ENCODE measurements around the gene FAM83G.
"Not testable (repeated sequence)": the region's sequence is repeated elsewhere in the genome, so short reads cannot be mapped to it uniquely, and the experiment has no call there.

The FAM83G gene

DNA sequence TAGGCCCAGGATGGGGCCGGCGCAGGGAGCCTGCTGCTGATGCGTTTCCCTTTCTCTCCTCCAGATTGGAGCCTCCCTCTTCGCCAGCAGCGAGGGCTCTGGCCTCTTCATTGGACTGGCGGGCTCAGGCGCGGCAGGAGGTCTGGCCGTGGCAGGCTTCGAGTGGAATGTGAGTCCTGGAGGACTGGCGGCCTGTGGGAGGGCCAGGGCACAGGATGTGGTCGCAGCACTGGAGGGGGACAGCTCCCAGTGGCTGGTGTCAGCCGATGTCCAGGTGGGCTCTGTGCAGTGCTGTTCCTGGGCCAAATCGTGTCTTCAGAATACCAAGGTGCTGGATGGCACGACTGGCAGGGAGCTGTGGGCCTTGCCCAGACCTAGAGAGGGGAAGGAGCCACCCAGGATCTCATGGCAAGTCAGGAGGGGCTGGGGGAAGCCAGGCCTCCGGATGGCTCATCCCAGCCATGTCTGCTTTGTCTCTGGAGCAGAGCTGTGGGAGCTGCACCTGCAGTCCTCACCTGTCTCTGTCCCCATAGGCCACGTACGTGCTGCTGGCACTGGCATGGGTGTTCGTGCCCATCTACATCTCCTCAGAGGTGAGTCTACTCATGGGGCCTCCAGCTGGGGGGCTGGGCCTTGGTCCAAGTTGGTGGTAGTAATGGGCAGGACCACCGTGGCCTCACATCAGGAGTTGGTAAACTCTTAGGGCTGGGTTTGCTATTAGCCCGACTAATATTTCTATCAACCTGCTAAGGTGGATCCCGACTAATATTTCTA lies 45.3 kb downstream of the FAM83G start:
- Histone ChIP-seq H3K4me3 (ENCODE audit: low read length) (no peak overlapping the region), H3K4me1 (ENCODE audit: control insufficient read depth, insufficient read depth, low read length) (no peaks in the 10 kb centered on the region), H3K9ac (ENCODE audit: low read length) (no peak overlapping the region), H3K9me3 (ENCODE audit: control insufficient read depth, low read length) (no peaks in the 10 kb centered on the region), H3K36me3 (ENCODE audit: control insufficient read depth, insufficient read depth, low read length) (no peaks in the 10 kb centered on the region), H3K27me3 (ENCODE audit: control insufficient read depth, insufficient read depth, low read length) (no peaks in the 10 kb centered on the region)

DNA sequence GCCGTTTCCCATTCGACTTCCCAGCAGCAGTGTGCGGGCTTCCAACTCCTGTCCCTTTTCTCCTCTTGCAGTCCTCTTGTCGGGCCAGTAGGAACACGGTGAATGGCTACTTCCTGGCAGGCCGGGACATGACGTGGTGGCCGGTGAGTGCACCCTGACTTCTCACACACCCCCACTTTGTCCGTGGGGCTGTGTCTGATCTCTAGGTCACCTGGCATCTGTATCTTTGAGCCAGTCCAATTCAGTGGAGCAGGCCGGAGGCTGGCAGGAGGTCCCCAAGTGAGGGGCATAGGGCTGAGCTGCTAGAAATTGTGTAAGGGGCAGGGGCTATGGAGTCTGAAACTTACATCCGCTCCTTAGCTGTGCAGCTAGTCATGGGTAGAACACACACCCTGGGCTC lies 46.0 kb downstream of the FAM83G start:
- Histone ChIP-seq H3K9me3 (ENCODE audit: control insufficient read depth, low read length) (no peaks in the 10 kb centered on the region), H3K4me3 (ENCODE audit: low read length) (no peak overlapping the region), H3K9ac (ENCODE audit: low read length) (no peak overlapping the region), H3K27me3 (ENCODE audit: control insufficient read depth, insufficient read depth, low read length) (no peaks in the 10 kb centered on the region), H3K4me1 (ENCODE audit: control insufficient read depth, insufficient read depth, low read length) (no peaks in the 10 kb centered on the region), H3K36me3 (ENCODE audit: control insufficient read depth, insufficient read depth, low read length) (no peaks in the 10 kb centered on the region)

GRCh38 chr17:18957831-18958230 lies 46.7 kb downstream of the FAM83G start:
- no peaks in the 10 kb centered on the region for H3K9me3 ChIP-seq (ENCODE audit: control insufficient read depth, low read length)
- no peak overlapping the region for H3K4me3 ChIP-seq (ENCODE audit: low read length)
- H3K9ac ChIP-seq (ENCODE audit: low read length) = no peak overlapping the region
- H3K27me3 ChIP-seq (ENCODE audit: control insufficient read depth, insufficient read depth, low read length) = no peaks in the 10 kb centered on the region
- no peaks in the 10 kb centered on the region for H3K4me1 ChIP-seq (ENCODE audit: control insufficient read depth, insufficient read depth, low read length)
- H3K36me3 ChIP-seq (ENCODE audit: control insufficient read depth, insufficient read depth, low read length) = no peaks in the 10 kb centered on the region

GRCh38 chr17:18956581-18956980 lies 48.0 kb downstream of the FAM83G start:
- Histone ChIP-seq H3K36me3 (ENCODE audit: control insufficient read depth, insufficient read depth, low read length) (no peaks in the 10 kb centered on the region), H3K27me3 (ENCODE audit: control insufficient read depth, insufficient read depth, low read length) (no peaks in the 10 kb centered on the region), H3K9me3 (ENCODE audit: control insufficient read depth, low read length) (no peaks in the 10 kb centered on the region), H3K4me3 (ENCODE audit: low read length) (no peak overlapping the region), H3K9ac (ENCODE audit: low read length) (no peak overlapping the region), H3K4me1 (ENCODE audit: control insufficient read depth, insufficient read depth, low read length) (no peaks in the 10 kb centered on the region)

DNA sequence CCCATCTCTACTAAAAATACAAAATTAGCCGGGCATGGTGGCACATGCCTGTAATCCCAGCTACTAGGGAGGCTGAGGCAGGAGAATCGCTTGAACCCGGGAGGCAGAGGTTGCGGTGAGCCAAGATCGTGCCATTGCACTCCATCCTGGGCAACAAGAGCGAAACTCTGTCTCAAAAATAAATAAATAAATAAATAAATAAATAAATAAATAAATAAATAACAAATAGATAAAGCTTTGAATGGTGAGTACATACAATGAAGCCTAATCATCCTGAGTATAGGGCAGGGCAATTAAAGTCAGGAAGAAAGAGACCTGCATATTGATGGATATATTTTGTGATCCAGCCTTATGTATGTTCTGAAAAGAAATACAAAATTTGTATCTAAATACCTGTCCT lies 48.5 kb downstream of the FAM83G start:
- H3K36me3 ChIP-seq (ENCODE audit: control insufficient read depth, insufficient read depth, low read length); H3K4me3 ChIP-seq (ENCODE audit: low read length); H3K9me3 ChIP-seq (ENCODE audit: control insufficient read depth, low read length); H3K9ac ChIP-seq (ENCODE audit: low read length); H3K27me3 ChIP-seq (ENCODE audit: control insufficient read depth, insufficient read depth, low read length); H3K4me1 ChIP-seq (ENCODE audit: control insufficient read depth, insufficient read depth, low read length): not testable (repeated sequence)

DNA sequence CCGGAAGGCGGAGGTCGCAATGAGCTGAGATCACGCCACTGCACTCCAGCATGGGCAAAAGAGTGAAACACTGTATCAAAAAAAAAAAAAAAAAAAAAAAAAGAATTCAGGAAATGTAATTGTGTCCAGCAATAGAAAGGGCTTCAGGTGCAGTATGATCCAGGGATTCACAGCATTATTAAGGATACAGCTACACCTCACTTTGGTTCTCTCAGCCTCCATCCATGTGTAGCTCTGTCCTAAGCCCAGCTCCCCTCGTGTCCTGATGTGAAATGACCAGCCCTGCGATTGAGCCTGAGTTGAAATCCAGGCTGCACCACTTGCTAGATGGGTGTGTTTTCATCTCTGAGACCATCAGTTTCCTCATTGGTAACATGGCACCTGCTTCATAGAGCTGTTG lies 49.6 kb downstream of the FAM83G start:
- Histone ChIP-seq H3K9me3 (ENCODE audit: control insufficient read depth, low read length) (no peaks in the 10 kb centered on the region), H3K4me1 (ENCODE audit: control insufficient read depth, insufficient read depth, low read length) (no peaks in the 10 kb centered on the region), H3K4me3 (ENCODE audit: low read length) (no peak overlapping the region), H3K9ac (ENCODE audit: low read length) (no peak overlapping the region), H3K36me3 (ENCODE audit: control insufficient read depth, insufficient read depth, low read length) (no peaks in the 10 kb centered on the region), H3K27me3 (ENCODE audit: control insufficient read depth, insufficient read depth, low read length) (peaks cover under 1% of the 10 kb centered on the region)

GRCh38 chr17:18954321-18954720 lies 50.2 kb downstream of the FAM83G start:
- no peaks in the 10 kb centered on the region for H3K36me3 ChIP-seq (ENCODE audit: control insufficient read depth, insufficient read depth, low read length)
- H3K4me3 ChIP-seq (ENCODE audit: low read length) = no peak overlapping the region
- H3K4me1 ChIP-seq (ENCODE audit: control insufficient read depth, insufficient read depth, low read length) = no peaks in the 10 kb centered on the region
- H3K27me3 ChIP-seq (ENCODE audit: control insufficient read depth, insufficient read depth, low read length) = peaks cover 5% of the 10 kb centered on the region
- no peak overlapping the region for H3K9ac ChIP-seq (ENCODE audit: low read length)
- H3K9me3 ChIP-seq (ENCODE audit: control insufficient read depth, low read length) = no peaks in the 10 kb centered on the region

DNA sequence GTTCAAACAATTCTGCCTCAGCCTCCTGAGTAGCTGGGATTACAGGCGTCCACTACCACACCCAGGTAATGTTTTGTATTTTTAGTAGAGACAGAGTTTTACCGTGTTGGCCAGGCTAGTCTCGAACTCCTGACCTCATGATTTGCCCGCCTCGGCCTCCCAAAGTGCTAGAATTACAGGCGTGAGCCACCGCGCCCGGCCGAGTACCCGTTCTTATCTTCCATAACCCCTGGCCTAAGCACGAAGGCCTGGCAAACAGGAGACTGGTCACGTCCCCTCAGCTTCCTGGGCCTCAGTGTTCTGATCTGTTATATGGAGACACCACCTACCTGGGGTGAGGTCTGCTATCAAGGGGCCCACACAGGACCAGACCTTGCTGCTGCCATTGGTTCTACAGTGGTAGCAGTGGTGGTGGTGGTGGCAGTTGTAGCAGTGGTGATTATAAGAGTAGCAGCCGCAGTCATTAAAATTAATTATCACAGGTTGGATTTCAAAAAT lies 51.3 kb downstream of the FAM83G start:
- no peaks in the 10 kb centered on the region for H3K36me3 ChIP-seq (ENCODE audit: control insufficient read depth, insufficient read depth, low read length)
- H3K4me1 ChIP-seq (ENCODE audit: control insufficient read depth, insufficient read depth, low read length) = no peaks in the 10 kb centered on the region
- H3K27me3 ChIP-seq (ENCODE audit: control insufficient read depth, insufficient read depth, low read length) = peaks cover 5% of the 10 kb centered on the region
- no peak overlapping the region for H3K9ac ChIP-seq (ENCODE audit: low read length)
- no peak overlapping the region for H3K4me3 ChIP-seq (ENCODE audit: low read length)
- no peaks in the 10 kb centered on the region for H3K9me3 ChIP-seq (ENCODE audit: control insufficient read depth, low read length)

GRCh38 chr17:18951941-18952842 lies 52.4 kb downstream of the FAM83G start, which contains the start of gene SLC5A10:
Gene SLC5A10 (plus strand): TSS chr17:18952165. CDS start chr17:18952206, 41 bp downstream.
- H3K27me3 ChIP-seq (ENCODE audit: control insufficient read depth, insufficient read depth, low read length) = peaks cover 10% of the 10 kb centered on the region
- no peak within 1 kb of the TSS for H3K9ac ChIP-seq (ENCODE audit: low read length)
- H3K4me1 ChIP-seq (ENCODE audit: control insufficient read depth, insufficient read depth, low read length) = no peaks in the 10 kb centered on the region
- no peaks in the 10 kb centered on the region for H3K9me3 ChIP-seq (ENCODE audit: control insufficient read depth, low read length)
- H3K36me3 ChIP-seq (ENCODE audit: control insufficient read depth, insufficient read depth, low read length) = no peaks in the 10 kb centered on the region
- H3K4me3 ChIP-seq (ENCODE audit: low read length) = no peak within 1 kb of the TSS

DNA sequence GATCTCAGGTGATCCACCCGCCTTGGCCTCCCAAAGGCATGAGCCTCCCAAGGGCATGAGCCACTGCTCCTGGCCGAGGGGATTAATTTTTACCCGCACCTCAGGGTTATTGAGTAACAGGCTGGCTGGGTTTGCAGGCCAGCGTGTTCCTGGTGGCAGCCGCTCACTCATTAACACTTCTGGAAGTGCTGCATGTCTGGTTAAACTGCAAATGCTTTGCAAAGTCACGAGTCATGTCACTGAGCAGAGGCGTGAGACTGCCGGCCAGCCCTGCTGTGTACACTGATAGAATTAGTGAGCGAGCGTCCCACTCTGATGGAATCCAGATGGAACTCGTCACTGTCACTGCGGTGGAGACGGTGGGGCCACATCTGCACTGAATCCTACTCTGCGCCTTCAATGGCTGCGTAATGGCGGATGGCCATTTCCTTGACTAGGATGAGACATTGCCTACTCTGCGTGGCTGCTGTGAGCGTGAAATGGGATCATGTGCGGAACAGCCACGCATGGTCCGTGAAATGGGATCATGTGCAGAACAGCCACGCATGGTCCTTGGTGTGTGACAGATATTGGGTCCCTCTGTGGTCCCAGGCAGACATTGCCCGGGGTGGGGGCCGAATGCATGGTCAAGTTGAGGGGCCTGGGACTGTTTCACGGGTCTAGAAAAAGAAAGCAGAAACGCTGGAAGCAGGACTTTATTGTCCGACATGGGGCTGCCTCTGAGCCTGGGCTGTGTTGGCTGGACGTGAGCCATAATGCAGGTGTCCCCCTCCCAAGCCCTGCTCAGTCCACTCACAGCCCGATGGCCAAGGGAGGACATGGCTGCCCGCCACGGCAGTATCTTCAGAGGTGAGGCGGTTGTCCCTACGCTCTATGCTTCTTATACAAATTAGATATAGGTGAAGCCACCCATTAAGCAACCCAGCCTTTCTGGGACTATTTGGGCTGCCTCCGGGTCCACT lies 53.3 kb downstream of the FAM83G start:
- Histone ChIP-seq H3K4me3 (ENCODE audit: low read length) (no peak overlapping the region), H3K27me3 (ENCODE audit: control insufficient read depth, insufficient read depth, low read length) (peaks cover 10% of the 10 kb centered on the region), H3K4me1 (ENCODE audit: control insufficient read depth, insufficient read depth, low read length) (no peaks in the 10 kb centered on the region), H3K9ac (ENCODE audit: low read length) (no peak overlapping the region), H3K9me3 (ENCODE audit: control insufficient read depth, low read length) (no peaks in the 10 kb centered on the region), H3K36me3 (ENCODE audit: control insufficient read depth, insufficient read depth, low read length) (no peaks in the 10 kb centered on the region)

GRCh38 chr17:18950346-18950745 lies 54.2 kb downstream of the FAM83G start:
- Histone ChIP-seq H3K27me3 (ENCODE audit: control insufficient read depth, insufficient read depth, low read length) (peaks cover 10% of the 10 kb centered on the region), H3K9me3 (ENCODE audit: control insufficient read depth, low read length) (no peaks in the 10 kb centered on the region), H3K4me3 (ENCODE audit: low read length) (no peak overlapping the region), H3K4me1 (ENCODE audit: control insufficient read depth, insufficient read depth, low read length) (no peaks in the 10 kb centered on the region), H3K9ac (ENCODE audit: low read length) (no peak overlapping the region), H3K36me3 (ENCODE audit: control insufficient read depth, insufficient read depth, low read length) (no peaks in the 10 kb centered on the region)

All from mucosa of stomach (tissue), 1 donor.